ENCODE results near the gene PTGER2.

DNA sequence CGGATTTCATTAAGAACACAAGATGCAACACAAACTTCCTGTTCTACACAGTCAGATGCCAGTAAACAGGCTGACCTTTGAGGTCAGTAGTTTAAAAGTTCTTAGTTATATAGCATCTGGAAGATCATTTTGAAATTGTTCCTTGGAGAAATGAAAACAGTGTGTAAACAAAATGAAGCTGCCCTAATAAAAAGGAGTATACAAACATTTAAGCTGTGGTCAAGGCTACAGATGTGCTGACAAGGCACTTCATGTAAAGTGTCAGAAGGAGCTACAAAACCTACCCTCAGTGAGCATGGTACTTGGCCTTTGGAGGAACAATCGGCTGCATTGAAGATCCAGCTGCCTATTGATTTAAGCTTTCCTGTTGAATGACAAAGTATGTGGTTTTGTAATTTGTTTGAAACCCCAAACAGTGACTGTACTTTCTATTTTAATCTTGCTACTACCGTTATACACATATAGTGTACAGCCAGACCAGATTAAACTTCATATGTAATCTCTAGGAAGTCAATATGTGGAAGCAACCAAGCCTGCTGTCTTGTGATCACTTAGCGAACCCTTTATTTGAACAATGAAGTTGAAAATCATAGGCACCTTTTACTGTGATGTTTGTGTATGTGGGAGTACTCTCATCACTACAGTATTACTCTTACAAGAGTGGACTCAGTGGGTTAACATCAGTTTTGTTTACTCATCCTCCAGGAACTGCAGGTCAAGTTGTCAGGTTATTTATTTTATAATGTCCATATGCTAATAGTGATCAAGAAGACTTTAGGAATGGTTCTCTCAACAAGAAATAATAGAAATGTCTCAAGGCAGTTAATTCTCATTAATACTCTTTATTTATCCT lies 13.5 kb downstream of the PTGER2 start:
- TF ChIP-seq, protein P1, sequence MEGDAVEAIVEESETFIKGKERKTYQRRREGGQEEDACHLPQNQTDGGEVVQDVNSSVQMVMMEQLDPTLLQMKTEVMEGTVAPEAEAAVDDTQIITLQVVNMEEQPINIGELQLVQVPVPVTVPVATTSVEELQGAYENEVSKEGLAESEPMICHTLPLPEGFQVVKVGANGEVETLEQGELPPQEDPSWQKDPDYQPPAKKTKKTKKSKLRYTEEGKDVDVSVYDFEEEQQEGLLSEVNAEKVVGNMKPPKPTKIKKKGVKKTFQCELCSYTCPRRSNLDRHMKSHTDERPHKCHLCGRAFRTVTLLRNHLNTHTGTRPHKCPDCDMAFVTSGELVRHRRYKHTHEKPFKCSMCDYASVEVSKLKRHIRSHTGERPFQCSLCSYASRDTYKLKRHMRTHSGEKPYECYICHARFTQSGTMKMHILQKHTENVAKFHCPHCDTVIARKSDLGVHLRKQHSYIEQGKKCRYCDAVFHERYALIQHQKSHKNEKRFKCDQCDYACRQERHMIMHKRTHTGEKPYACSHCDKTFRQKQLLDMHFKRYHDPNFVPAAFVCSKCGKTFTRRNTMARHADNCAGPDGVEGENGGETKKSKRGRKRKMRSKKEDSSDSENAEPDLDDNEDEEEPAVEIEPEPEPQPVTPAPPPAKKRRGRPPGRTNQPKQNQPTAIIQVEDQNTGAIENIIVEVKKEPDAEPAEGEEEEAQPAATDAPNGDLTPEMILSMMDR (IDR thresholded peaks at IDR 0.05): no peak
- TF ChIP-seq ZFX (IDR thresholded peaks at IDR 0.05; ENCODE audit: borderline replicate concordance): no peak
